Activated T-helper 2 cell treated with anti-CD3 and anti-CD28 coated beads, Interferon-gamma antibody, Interleukin-2, Interleukin-4, amounts not matched to agents 10 μg/mL and 5 μg/mL and 100 μg/mL, durations not matched to agents 14 hours and 24 hours and 36 hours (primary cell): ENCODE results near the gene DRGX. TPM values are rescaled to one million over a fixed set of nuclear protein-coding genes. Genes with fewer than 3 reads are reported as not detected.

ENCODE experiments used
- DNase-seq: peaks from one replicate; pipeline ENCODE4 v3.0.0; 2021; ENCODE audit warnings: low spot score
- H3K27ac Mint-ChIP-seq: one replicate; pipeline ENCODE4 v1.8.0; 2021; ENCODE audit warnings: mixed read lengths
- H3K27me3 Mint-ChIP-seq: one replicate; pipeline ENCODE4 v1.8.0; 2021; ENCODE audit warnings: low read depth, mixed read lengths
- H3K36me3 Mint-ChIP-seq: one replicate; pipeline ENCODE4 v1.8.0; 2021; ENCODE audit warnings: low read depth, mixed read lengths
- H3K4me1 Mint-ChIP-seq: one replicate; pipeline ENCODE4 v1.8.0; 2021; ENCODE audit warnings: low read depth, mixed read lengths
- H3K4me3 Mint-ChIP-seq: one replicate; pipeline ENCODE4 v1.8.0; 2021; ENCODE audit warnings: low read depth, mild to moderate bottlenecking, moderate library complexity, mixed read lengths
- H3K9me3 Mint-ChIP-seq: one replicate; pipeline ENCODE4 v1.8.0; 2021; ENCODE audit warnings: mixed read lengths
- intact Hi-C: fragments of 100-400 bp; cut with micrococcal nuclease; formaldehyde crosslinking; loops from one replicate; pipeline ENCODE4 v1.15.1; 2023
- total RNA-seq: library from RNA; stranded (reverse); gene quantifications from 2 replicates; pipeline ENCODE4 v1.2.3, GENCODE V29; 2022

DRGX gene
- total RNA-seq, 1 donor from 2014 or later = not detected

DNA sequence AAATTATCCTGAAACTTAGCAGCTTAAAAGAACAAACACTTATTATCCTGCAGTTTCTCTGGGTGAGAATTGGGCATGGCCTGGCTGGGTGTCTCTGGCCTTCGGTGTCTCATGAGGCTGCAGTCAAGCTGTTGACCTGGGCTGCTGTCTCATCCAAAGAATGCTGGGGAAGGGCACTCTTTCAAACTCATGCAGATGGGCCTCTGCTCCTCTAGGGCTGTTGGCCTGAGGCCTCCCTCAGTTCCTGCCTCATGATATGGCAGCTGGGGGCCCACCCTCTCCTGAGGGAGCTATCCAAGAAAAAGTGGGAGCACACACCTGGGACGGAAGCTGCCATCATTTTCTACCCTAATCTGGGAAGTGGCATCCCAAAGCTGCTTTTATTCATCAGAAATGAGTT lies 43.6 kb downstream of the DRGX start:
- Mint-ChIP-seq H3K4me1 (peaks cover 5% of the 10 kb centered on the region), H3K27ac (no peak overlapping the region), H3K4me3 (no peak overlapping the region), H3K27me3 (peaks cover 4% of the 10 kb centered on the region), H3K9me3 (peaks cover 5% of the 10 kb centered on the region), H3K36me3 (no peaks in the 10 kb centered on the region)
- intact Hi-C loops = no loop called here
- no peak for DNase-seq

- Mint-ChIP-seq H3K4me1 (peaks cover 2% of the 10 kb centered on the region), H3K27ac (no peak overlapping the region), H3K27me3 (peaks cover 5% of the 10 kb centered on the region), H3K9me3 (peaks cover 5% of the 10 kb centered on the region), H3K4me3 (no peak overlapping the region), H3K36me3 (no peaks in the 10 kb centered on the region)
- DNase-seq = no peak
- intact Hi-C loops = no loop called here
These were observed 44.2 kb downstream of the DRGX start for GRCh38 chr10:49351669-49352068.

GRCh38 chr10:49350846-49351532 lies 44.9 kb downstream of the DRGX start:
- no peaks in the 10 kb centered on the region for H3K4me1 Mint-ChIP-seq
- peaks cover 5% of the 10 kb centered on the region for H3K9me3 Mint-ChIP-seq
- intact Hi-C loops = no loop called here
- H3K27ac Mint-ChIP-seq = no peak overlapping the region
- no peaks in the 10 kb centered on the region for H3K36me3 Mint-ChIP-seq
- H3K27me3 Mint-ChIP-seq = peaks cover 7% of the 10 kb centered on the region
- no peak for DNase-seq
- H3K4me3 Mint-ChIP-seq = no peak overlapping the region

DNA sequence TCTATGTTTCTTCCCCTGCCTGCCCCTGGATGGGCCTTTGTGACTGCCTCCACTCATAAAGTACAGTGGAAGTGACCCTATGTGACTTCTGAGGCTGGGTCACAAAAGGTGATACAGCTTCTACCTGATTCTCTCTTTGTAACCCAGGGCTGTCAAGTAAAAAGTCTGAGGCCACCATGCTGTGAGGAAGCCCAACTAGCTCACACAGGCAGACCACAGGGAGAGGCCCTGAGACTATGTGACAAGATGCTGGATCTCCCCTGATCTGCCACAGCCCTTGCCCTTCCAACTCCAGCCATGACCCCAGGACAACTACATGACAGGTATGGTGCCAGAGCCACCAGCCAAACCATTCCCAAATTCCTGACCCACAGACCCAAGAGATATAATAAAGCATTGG lies 45.8 kb downstream of the DRGX start:
- Mint-ChIP-seq H3K27ac (no peak overlapping the region), H3K4me1 (no peaks in the 10 kb centered on the region)
- intact Hi-C loops = no loop called here

GRCh38 chr10:49349390-49349789 lies 46.5 kb downstream of the DRGX start:
- DNase-seq = no peak
- intact Hi-C loops = no loop called here
- Mint-ChIP-seq H3K9me3 (peaks cover 5% of the 10 kb centered on the region), H3K4me3 (no peak overlapping the region), H3K36me3 (no peaks in the 10 kb centered on the region), H3K27ac (no peak overlapping the region), H3K4me1 (no peaks in the 10 kb centered on the region), H3K27me3 (peaks cover 7% of the 10 kb centered on the region)

More for the DNA sequence above, 45.8 kb downstream of the DRGX start:
- H3K4me3 Mint-ChIP-seq = no peak overlapping the region
- H3K9me3 Mint-ChIP-seq = peaks cover 5% of the 10 kb centered on the region
- no peaks in the 10 kb centered on the region for H3K36me3 Mint-ChIP-seq
- DNase-seq = no peak
- peaks cover 8% of the 10 kb centered on the region for H3K27me3 Mint-ChIP-seq

GRCh38 chr10:49348593-49348992 lies 47.3 kb downstream of the DRGX start:
- H3K4me1 Mint-ChIP-seq = no peaks in the 10 kb centered on the region
- no peaks in the 10 kb centered on the region for H3K36me3 Mint-ChIP-seq
- peaks cover 9% of the 10 kb centered on the region for H3K27me3 Mint-ChIP-seq
- H3K27ac Mint-ChIP-seq = no peak overlapping the region
- intact Hi-C loops = no loop called here
- no peak for DNase-seq
- peaks cover 5% of the 10 kb centered on the region for H3K9me3 Mint-ChIP-seq
- no peak overlapping the region for H3K4me3 Mint-ChIP-seq

DNA sequence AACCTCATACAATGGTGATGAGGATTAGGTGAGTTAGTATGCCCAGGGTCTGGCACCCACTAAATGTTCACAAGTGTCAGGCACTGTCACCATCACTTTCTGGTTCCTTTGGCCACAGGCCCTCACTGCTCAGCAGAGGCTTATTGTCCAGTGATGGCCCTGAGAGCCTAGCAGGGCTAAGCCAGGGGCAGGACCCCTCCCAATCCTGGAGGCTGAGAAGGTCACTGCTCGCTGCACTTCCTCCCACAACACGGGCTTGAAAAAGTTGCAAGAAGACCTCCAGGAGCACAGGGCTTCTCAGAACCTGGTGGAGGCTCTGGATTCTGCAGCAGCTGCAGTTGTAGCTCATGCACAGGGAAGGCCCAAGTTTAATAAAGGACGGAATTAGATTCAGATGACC lies 48.1 kb downstream of the DRGX start:
- Mint-ChIP-seq H3K4me1 (no peaks in the 10 kb centered on the region), H3K36me3 (no peaks in the 10 kb centered on the region), H3K4me3 (no peak overlapping the region), H3K9me3 (peaks cover 5% of the 10 kb centered on the region), H3K27me3 (peaks cover 10% of the 10 kb centered on the region), H3K27ac (no peak overlapping the region)
- intact Hi-C loops = no loop called here
- DNase-seq = no peak

GRCh38 chr10:49347342-49347741 lies 48.5 kb downstream of the DRGX start:
- no peak overlapping the region for H3K4me3 Mint-ChIP-seq
- peaks cover 14% of the 10 kb centered on the region for H3K27me3 Mint-ChIP-seq
- intact Hi-C loops = no loop called here

DNA sequence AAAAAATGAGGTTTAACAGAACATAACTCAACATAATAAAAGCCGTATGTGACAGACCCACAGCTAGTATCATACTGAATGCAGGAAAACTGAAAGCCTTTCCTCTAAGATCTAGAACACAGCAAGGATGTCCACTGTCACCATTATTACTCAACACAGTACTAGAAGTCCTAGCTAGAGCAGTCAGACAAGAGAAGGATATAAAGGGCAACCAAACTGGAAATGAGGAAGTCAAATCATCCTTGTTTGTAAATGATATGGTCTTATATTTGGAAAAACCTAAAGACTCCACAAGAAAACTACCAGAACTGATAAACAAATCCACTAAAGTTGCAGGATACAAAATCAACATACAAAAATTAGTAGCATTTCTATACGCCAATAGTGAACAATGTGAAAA lies 51.0 kb downstream of the DRGX start:
- no peak overlapping the region for H3K4me3 Mint-ChIP-seq
- intact Hi-C loops = no loop called here
- no peak overlapping the region for H3K27ac Mint-ChIP-seq
- no peaks in the 10 kb centered on the region for H3K36me3 Mint-ChIP-seq
- no peaks in the 10 kb centered on the region for H3K9me3 Mint-ChIP-seq
- no peaks in the 10 kb centered on the region for H3K4me1 Mint-ChIP-seq
- no peak for DNase-seq
- H3K27me3 Mint-ChIP-seq = peaks cover 16% of the 10 kb centered on the region

More at GRCh38 chr10:49347342-49347741, 48.5 kb downstream of the DRGX start:
- no peak for DNase-seq
- Mint-ChIP-seq H3K9me3 (peaks cover 5% of the 10 kb centered on the region), H3K36me3 (no peaks in the 10 kb centered on the region), H3K27ac (no peak overlapping the region), H3K4me1 (no peaks in the 10 kb centered on the region)

GRCh38 chr10:49338604-49339003 lies 57.3 kb downstream of the DRGX start:
- Mint-ChIP-seq H3K4me3 (no peak overlapping the region), H3K27me3 (peaks cover 14% of the 10 kb centered on the region), H3K27ac (no peak overlapping the region), H3K4me1 (peaks cover 8% of the 10 kb centered on the region), H3K9me3 (peaks cover 17% of the 10 kb centered on the region), H3K36me3 (peaks cover 7% of the 10 kb centered on the region)
- no peak for DNase-seq
- intact Hi-C loops = no loop called here

- intact Hi-C loops = no loop called here
- H3K36me3 Mint-ChIP-seq = peaks cover 7% of the 10 kb centered on the region
- no peak for DNase-seq
- H3K27ac Mint-ChIP-seq = peak overlapping the region; percentile 14
- H3K27me3 Mint-ChIP-seq = peaks cover 7% of the 10 kb centered on the region
- H3K9me3 Mint-ChIP-seq = peaks cover 17% of the 10 kb centered on the region
- no peak overlapping the region for H3K4me3 Mint-ChIP-seq
- peaks cover 8% of the 10 kb centered on the region for H3K4me1 Mint-ChIP-seq
These were observed 60.4 kb downstream of the DRGX start for GRCh38 chr10:49335364-49335972.

DNA sequence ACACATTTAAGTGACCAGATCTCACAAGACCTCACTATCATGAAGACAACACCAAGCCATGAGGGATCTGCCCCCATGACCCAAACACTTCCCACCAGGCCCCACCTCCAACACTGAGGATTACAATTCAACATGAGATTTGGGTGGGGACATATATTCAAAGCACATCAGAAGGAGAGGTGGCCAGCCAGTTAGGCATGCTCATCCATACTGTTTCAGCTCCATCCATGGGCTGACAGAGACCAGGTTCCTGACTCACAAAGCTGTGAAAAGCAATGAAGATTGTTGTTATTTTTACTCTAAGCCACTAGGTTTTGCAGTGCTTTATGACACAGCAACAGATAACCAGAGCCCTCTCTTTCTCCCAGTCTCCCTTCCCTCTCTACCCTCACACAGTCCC lies 60.9 kb downstream of the DRGX start:
- H3K36me3 Mint-ChIP-seq = peaks cover 7% of the 10 kb centered on the region
- peaks cover 7% of the 10 kb centered on the region for H3K27me3 Mint-ChIP-seq
- intact Hi-C loops = no loop called here
- DNase-seq = no peak
- no peak overlapping the region for H3K4me3 Mint-ChIP-seq
- H3K27ac Mint-ChIP-seq = no peak overlapping the region
- peaks cover 17% of the 10 kb centered on the region for H3K9me3 Mint-ChIP-seq
- peaks cover 8% of the 10 kb centered on the region for H3K4me1 Mint-ChIP-seq

DNA sequence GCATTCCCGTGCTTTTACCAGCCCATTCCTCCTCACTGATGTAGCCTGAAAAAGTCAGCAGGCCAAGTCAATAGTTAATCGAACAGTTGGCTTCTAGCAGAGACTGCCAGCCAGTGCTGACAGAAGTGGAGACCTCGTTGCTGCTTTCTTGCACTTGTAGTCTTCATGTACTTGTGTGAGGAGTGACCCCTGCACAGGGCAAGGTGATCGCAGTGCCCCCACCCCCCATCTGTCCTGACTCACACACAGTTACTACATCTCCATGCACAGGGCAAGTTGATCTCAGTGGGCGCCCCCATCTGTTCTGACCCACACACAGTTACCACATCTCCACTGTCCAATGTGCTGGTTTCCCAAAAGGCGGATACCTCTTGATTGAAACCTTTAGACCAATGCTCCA lies 62.7 kb downstream of the DRGX start:
- H3K36me3 Mint-ChIP-seq = peaks cover 7% of the 10 kb centered on the region
- H3K4me3 Mint-ChIP-seq = no peak overlapping the region
- peaks cover 8% of the 10 kb centered on the region for H3K4me1 Mint-ChIP-seq
- no peak for DNase-seq
- intact Hi-C loops = no loop called here
- no peak overlapping the region for H3K27ac Mint-ChIP-seq
- peaks cover 3% of the 10 kb centered on the region for H3K27me3 Mint-ChIP-seq
- peaks cover 17% of the 10 kb centered on the region for H3K9me3 Mint-ChIP-seq
